ENCODE data around the gene GCLC.

- TF ChIP-seq, protein P1, sequence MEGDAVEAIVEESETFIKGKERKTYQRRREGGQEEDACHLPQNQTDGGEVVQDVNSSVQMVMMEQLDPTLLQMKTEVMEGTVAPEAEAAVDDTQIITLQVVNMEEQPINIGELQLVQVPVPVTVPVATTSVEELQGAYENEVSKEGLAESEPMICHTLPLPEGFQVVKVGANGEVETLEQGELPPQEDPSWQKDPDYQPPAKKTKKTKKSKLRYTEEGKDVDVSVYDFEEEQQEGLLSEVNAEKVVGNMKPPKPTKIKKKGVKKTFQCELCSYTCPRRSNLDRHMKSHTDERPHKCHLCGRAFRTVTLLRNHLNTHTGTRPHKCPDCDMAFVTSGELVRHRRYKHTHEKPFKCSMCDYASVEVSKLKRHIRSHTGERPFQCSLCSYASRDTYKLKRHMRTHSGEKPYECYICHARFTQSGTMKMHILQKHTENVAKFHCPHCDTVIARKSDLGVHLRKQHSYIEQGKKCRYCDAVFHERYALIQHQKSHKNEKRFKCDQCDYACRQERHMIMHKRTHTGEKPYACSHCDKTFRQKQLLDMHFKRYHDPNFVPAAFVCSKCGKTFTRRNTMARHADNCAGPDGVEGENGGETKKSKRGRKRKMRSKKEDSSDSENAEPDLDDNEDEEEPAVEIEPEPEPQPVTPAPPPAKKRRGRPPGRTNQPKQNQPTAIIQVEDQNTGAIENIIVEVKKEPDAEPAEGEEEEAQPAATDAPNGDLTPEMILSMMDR (IDR thresholded peaks at IDR 0.05; ENCODE audit: low read depth, low read length): no peak
- no peak for TF ChIP-seq EZH2phosphoT487 (IDR thresholded peaks at IDR 0.05; ENCODE audit: low read depth)
Measured at GRCh38 chr6:53583451-53583850, 38.5 kb upstream of the GCLC start.
